IMR-90 (cell line): Measurements from ENCODE around the gene IL22RA2. TPM values are rescaled to one million over a fixed set of nuclear protein-coding genes. Genes with fewer than 3 reads are reported as not detected.

ENCODE experiments used
- ATAC-seq: fragments of 200-7000 bp; cut with Tn5 transposase; 2 replicates; pipeline ENCODE4 v1.9.1; 2020; ENCODE audit warnings: low read depth, mild to moderate bottlenecking, moderate library complexity
- BruUV-seq: library from RNA; stranded (reverse); fragments of 400-500 nt; replicated peaks from 2 replicates; lab custom pipeline; 2021; lab: Mats Ljungman, UMichigan
- CTCF ChIA-PET: fragments of 300-600 bp; formaldehyde crosslinking; extraction: SDS; loops from one replicate; lab custom pipeline; 2021; ENCODE audit warnings: antibody characterized with exemption; lab: Yijun Ruan, JAX
- POLR2A ChIA-PET: fragments of 300-600 bp; sonication (Branson Sonifier 250); formaldehyde crosslinking; loops from one replicate; lab custom pipeline; 2022; ENCODE audit warnings: antibody characterized with exemption; ENCODE audit not compliant: unreplicated experiment; lab: Charles Lee
- DNase-seq: peaks from one replicate; pipeline ENCODE4 v3.0.0; 2013
- H2AFZ ChIP-seq: replicated peaks from 2 replicates; pipeline ENCODE3; 2013; ENCODE audit warnings: low read length, mild to moderate bottlenecking; ENCODE audit not compliant: poor library complexity
- H2AK5ac ChIP-seq: 2 replicates; pipeline ENCODE4 v1.6.1; 2013; ENCODE audit warnings: low read depth, low read length, inconsistent platforms
- H2AK9ac ChIP-seq: replicated peaks from 2 replicates; pipeline ENCODE3; 2013; ENCODE audit warnings: mild to moderate bottlenecking, low read depth, low read length, moderate library complexity; ENCODE audit not compliant: poor library complexity
- H2BK120ac ChIP-seq: 2 replicates; pipeline ENCODE4 v1.6.1; 2013; ENCODE audit warnings: low read depth, low read length, inconsistent platforms
- H2BK15ac ChIP-seq: 3 replicates; pipeline ENCODE4 v1.6.1; 2013; ENCODE audit warnings: low read depth, low read length, inconsistent platforms
- H2BK20ac ChIP-seq: 2 replicates; pipeline ENCODE4 v1.6.1; 2013; ENCODE audit warnings: low read depth, mild to moderate bottlenecking, inconsistent platforms, low read length, moderate library complexity
- H2BK5ac ChIP-seq: 2 replicates; pipeline ENCODE4 v1.6.1; 2013; ENCODE audit warnings: mild to moderate bottlenecking, low read depth, low read length, inconsistent platforms; ENCODE audit not compliant: poor library complexity, severe bottlenecking
- H3K14ac ChIP-seq: replicated peaks from 2 replicates; pipeline ENCODE4 v1.6.1; 2013; ENCODE audit warnings: low read depth, low read length, inconsistent platforms
- H3K18ac ChIP-seq: 2 replicates; pipeline ENCODE4 v1.6.1; 2013; ENCODE audit warnings: low read depth, low read length, control low read depth
- H3K23ac ChIP-seq: 2 replicates; pipeline ENCODE4 v1.6.1; 2013; ENCODE audit warnings: low read depth, low read length, inconsistent platforms
- H3K27ac ChIP-seq: 2 replicates; pipeline ENCODE4 v1.5.1; 2013; ENCODE audit warnings: mild to moderate bottlenecking, control low read depth, low read length; ENCODE audit not compliant: insufficient read depth
- H3K27me3 ChIP-seq: 2 replicates; pipeline ENCODE4 v1.6.1; 2013; ENCODE audit warnings: low read length; ENCODE audit not compliant: control insufficient read depth, insufficient read depth
- H3K36me3 ChIP-seq: 2 replicates; pipeline ENCODE4 v1.6.1; 2013; ENCODE audit warnings: low read length, mixed read lengths; ENCODE audit not compliant: control insufficient read depth, insufficient read depth
- H3K4ac ChIP-seq: 2 replicates; pipeline ENCODE4 v1.6.1; 2013; ENCODE audit warnings: low read depth, low read length, inconsistent platforms
- H3K4me1 ChIP-seq: 2 replicates; pipeline ENCODE4 v1.6.1; 2013; ENCODE audit warnings: low read length, mixed read lengths; ENCODE audit not compliant: control insufficient read depth, insufficient read depth
- H3K4me2 ChIP-seq: 2 replicates; pipeline ENCODE4 v1.6.1; 2013; ENCODE audit warnings: low read depth, mild to moderate bottlenecking, control low read depth, low read length, moderate library complexity
- H3K4me3 ChIP-seq: 2 replicates; pipeline ENCODE4 v1.5.1; 2013; ENCODE audit warnings: low read depth, mild to moderate bottlenecking, control low read depth, low read length, moderate library complexity; ENCODE audit not compliant: insufficient read depth
- H3K56ac ChIP-seq: 2 replicates; pipeline ENCODE4 v1.6.1; 2013; ENCODE audit warnings: low read length, inconsistent platforms; ENCODE audit not compliant: insufficient read depth; ENCODE audit errors: extremely low read depth
- H3K79me1 ChIP-seq, 2 experiments: 2 replicates each; pipeline ENCODE4 v1.6.1; 2013; ENCODE audit warnings: low read length in 2 of 2, inconsistent platforms in 1 of 2, low read depth in 1 of 2
- H3K9ac ChIP-seq: 2 replicates; pipeline ENCODE4 v1.6.1; 2013; ENCODE audit warnings: low read depth, low read length, control low read depth
- H3K9me1 ChIP-seq: 2 replicates; pipeline ENCODE4 v1.6.1; 2013; ENCODE audit warnings: low read length, inconsistent platforms; ENCODE audit not compliant: insufficient read depth
- H3K9me3 ChIP-seq: 2 replicates; pipeline ENCODE4 v1.6.1; 2013; ENCODE audit warnings: low read length; ENCODE audit not compliant: control insufficient read depth, insufficient read depth
- H4K20me1 ChIP-seq: 2 replicates; pipeline ENCODE4 v1.6.1; 2013; ENCODE audit warnings: low read length, inconsistent platforms; ENCODE audit not compliant: insufficient read depth
- H4K5ac ChIP-seq: 2 replicates; pipeline ENCODE4 v1.6.1; 2013; ENCODE audit warnings: mild to moderate bottlenecking, low read depth, low read length, control low read depth
- H4K8ac ChIP-seq, 2 experiments: 2 replicates each; pipeline ENCODE4 v1.6.1; 2013; ENCODE audit warnings: low read depth in 2 of 2, low read length in 2 of 2, control low read depth in 1 of 2, inconsistent platforms in 1 of 2
- H4K91ac ChIP-seq: 2 replicates; pipeline ENCODE4 v1.6.1; 2013; ENCODE audit warnings: low read depth, low read length, inconsistent platforms; ENCODE audit not compliant: insufficient read depth
- SMC3 ChIP-seq: fragments of 150-350 bp; IDR thresholded peaks from 2 replicates; pipeline ENCODE4 v1.6.1; 2016; ENCODE audit warnings: low read depth, mild to moderate bottlenecking, antibody characterized with exemption, low read length, moderate library complexity
- WGBS, 2 experiments: methylation state at CpG; one replicate each; pipeline versions ENCODE4 v1.1.5 to v1.1.7; 2013; ENCODE audit warnings: missing lambda C conversion rate in 2 of 2; ENCODE audit not compliant: insufficient read length in 1 of 2; ENCODE audit errors: extremely low coverage in 2 of 2; 5-methylcytosine and 5-hydroxymethylcytosine counted together
- dilution Hi-C: fragments of 300-500 bp; cut with HindIII; formaldehyde crosslinking; loops from one replicate; pipeline ENCODE4 v1.14.3; 2018; ENCODE audit warnings: low sequenced_read_pairs; ENCODE audit not compliant: unreplicated experiment
- in situ Hi-C: fragments of 300-500 bp; cut with MboI; formaldehyde crosslinking; loops from 3 replicates; pipeline ENCODE4 v1.14.3; 2019; ENCODE audit warnings: low sequenced_read_pairs, inconsistent platforms, mixed read lengths
- intact Hi-C: fragments of 100-400 bp; cut with micrococcal nuclease; formaldehyde crosslinking; loops from 2 replicates; pipeline ENCODE4 v1.10.0; 2022
- polyA plus RNA-seq, 3 experiments: library from polyadenylated mRNA; depleted of rRNA; stranded (reverse); fragments of >200 nt; gene quantifications; 2 replicates each; pipeline ENCODE4 v1.2.3, GENCODE V29; 2012; ENCODE audit warnings: low replicate concordance in 1 of 3
- total RNA-seq: library from RNA; depleted of rRNA; stranded (reverse); fragments of >200 nt; gene quantifications from 2 replicates; pipeline ENCODE4 v1.2.3, GENCODE V29; 2012

The IL22RA2 gene
- total and polyA plus RNA-seq, 2 of the 4 experiments (the other 2 are of a cell fraction) = not detected

DNA sequence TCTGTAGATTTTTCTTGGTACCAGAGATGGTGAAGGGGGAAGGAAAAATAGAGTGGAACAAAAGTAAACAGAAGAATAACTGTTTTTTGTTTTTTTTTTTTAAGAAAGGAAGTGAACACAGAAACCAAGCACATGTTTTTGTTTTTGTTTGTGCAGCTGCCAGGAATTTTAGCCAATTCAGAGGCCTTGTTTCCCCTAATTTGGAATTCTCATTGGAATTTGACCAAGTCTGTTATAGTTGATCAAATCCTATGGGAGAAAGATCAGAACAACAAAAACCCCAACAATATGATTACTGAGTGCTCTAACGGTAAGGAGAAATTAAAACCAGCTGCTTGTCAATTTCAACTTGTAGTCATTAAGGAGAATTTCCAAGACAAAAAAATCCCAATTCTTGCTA lies 18.2 kb upstream of the IL22RA2 start:
- Histone ChIP-seq H3K27ac (no peak overlapping the region), H3K9me3 (no peaks in the 10 kb centered on the region), H3K23ac (no peak overlapping the region), H4K8ac (no peak overlapping the region), H2BK5ac (no peak overlapping the region), H3K4me2 (no peak overlapping the region), H3K27me3 (no peaks in the 10 kb centered on the region), H2BK120ac (no peak overlapping the region), H3K79me1 (no peaks in the 10 kb centered on the region), H3K9ac (no peak overlapping the region), H2BK15ac (no peak overlapping the region), H3K4me1 (no peaks in the 10 kb centered on the region), H3K56ac (no peak overlapping the region), H3K18ac (no peak overlapping the region), H4K91ac (no peak overlapping the region), H3K9me1 (no peaks in the 10 kb centered on the region), H3K14ac (no peak overlapping the region), H2BK20ac (no peak overlapping the region), H4K20me1 (no peaks in the 10 kb centered on the region), H2AFZ (no peak overlapping the region), H3K36me3 (no peaks in the 10 kb centered on the region), H3K4me3 (no peak overlapping the region), H4K5ac (no peak overlapping the region), H2AK5ac (no peak overlapping the region), H2AK9ac (no peak overlapping the region), H3K4ac (no peak overlapping the region)
- no peak for DNase-seq
- WGBS, 2 experiments = no CpG with 5 or more reads among the region's 1 CpG
- intact Hi-C loops (no loop called here), dilution Hi-C loops (no loop called here), in situ Hi-C loops (no loop called here)
- ATAC-seq = no peak
- CTCF ChIA-PET = no interaction called here
- no peak for TF ChIP-seq SMC3
- no TSS peak for BruUV-seq
- POLR2A ChIA-PET = no interaction called here
